ENCODE data around the gene FAM13C. TPM values are rescaled to one million over a fixed set of nuclear protein-coding genes. Genes with fewer than 3 reads are reported as not detected.

The FAM13C gene
- total RNA-seq, 4 donors from 2014 or later = 45.1 to 62.9 (median 53.1) TPM

DNA sequence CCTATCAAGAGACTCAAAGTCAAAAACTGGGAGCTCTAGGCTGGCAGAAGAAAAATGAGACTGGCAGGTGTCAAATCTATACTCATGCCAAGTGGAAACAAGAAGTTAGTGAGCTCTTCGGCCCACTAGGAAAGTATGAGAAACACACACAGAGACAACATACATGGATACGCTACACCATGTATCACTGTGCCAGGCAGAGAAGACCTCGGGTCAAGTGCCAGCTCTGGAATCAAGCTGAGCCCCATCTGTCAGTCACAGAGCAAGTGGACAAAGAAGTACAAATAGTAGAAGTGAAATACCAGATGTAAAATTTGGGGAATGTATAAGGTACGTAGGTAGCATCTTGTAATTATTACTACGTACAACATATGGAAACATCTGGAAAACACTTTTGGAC, 62.4 kb downstream of the FAM13C start:
- no peak for DNase-seq (ENCODE audit: extremely low spot score)
- Histone ChIP-seq H3K36me3 (peaks cover 0 to 8% (median 0%) of the 10 kb centered on the region in 4 donors), H3K4me1 (peaks cover 0 to 75% (median 67%) of the 10 kb centered on the region in 4 donors), H3K27ac (replicated peaks in 1 of 4) (no peak overlapping the region), H3K9me3 (no peaks in the 10 kb centered on the region), H3K4me3 (no peak overlapping the region), H3K27me3 (no peaks in the 10 kb centered on the region)
- intact Hi-C loops (cut with DNase I) = no loop called here
- 74% methylated on average over 5 of the region's 5 CpGs for WGBS
- no peak for TF ChIP-seq POLR2AphosphoS5 (IDR thresholded peaks at IDR 0.05)
- TF ChIP-seq POLR2A (IDR thresholded peaks at IDR 0.05; ENCODE audit: low read depth) = no peak
- TF ChIP-seq, protein P1, sequence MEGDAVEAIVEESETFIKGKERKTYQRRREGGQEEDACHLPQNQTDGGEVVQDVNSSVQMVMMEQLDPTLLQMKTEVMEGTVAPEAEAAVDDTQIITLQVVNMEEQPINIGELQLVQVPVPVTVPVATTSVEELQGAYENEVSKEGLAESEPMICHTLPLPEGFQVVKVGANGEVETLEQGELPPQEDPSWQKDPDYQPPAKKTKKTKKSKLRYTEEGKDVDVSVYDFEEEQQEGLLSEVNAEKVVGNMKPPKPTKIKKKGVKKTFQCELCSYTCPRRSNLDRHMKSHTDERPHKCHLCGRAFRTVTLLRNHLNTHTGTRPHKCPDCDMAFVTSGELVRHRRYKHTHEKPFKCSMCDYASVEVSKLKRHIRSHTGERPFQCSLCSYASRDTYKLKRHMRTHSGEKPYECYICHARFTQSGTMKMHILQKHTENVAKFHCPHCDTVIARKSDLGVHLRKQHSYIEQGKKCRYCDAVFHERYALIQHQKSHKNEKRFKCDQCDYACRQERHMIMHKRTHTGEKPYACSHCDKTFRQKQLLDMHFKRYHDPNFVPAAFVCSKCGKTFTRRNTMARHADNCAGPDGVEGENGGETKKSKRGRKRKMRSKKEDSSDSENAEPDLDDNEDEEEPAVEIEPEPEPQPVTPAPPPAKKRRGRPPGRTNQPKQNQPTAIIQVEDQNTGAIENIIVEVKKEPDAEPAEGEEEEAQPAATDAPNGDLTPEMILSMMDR (IDR thresholded peaks at IDR 0.05) = no peak
- TF ChIP-seq EP300 (IDR thresholded peaks at IDR 0.05) = no peak

DNA sequence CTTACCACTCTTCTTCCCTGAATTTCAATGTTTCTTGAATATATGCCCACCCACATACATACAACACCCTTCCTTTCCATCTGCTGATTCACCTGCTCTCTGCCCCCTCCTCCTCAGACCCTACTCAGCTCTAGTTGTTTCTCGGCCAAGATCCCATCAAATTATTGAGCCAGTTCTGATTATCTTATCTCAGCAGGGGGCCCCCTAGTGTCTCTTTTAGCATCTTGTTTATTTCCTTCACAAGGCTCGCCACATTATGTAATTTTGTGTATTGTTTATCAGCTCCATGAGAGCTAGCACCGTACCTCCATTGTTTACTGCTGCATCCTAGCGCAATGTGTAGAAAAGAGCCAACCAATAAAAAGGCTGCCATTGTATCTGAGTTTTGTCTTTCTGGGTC, 71.9 kb downstream of the FAM13C start:
- Histone ChIP-seq H3K27ac (replicated peaks in 1 of 4) (no peak overlapping the region), H3K4me1 (peaks cover 0 to 47% (median 38%) of the 10 kb centered on the region in 4 donors), H3K36me3 (no peaks in the 10 kb centered on the region), H3K4me3 (no peak overlapping the region), H3K9me3 (no peaks in the 10 kb centered on the region), H3K27me3 (no peaks in the 10 kb centered on the region)
- TF ChIP-seq, protein P1 (IDR thresholded peaks at IDR 0.05) = no peak
- TF ChIP-seq POLR2AphosphoS5 (IDR thresholded peaks at IDR 0.05) = no peak
- TF ChIP-seq POLR2A (IDR thresholded peaks at IDR 0.05; ENCODE audit: low read depth) = no peak
- no peak for TF ChIP-seq EP300 (IDR thresholded peaks at IDR 0.05)
- 94% methylated on average over 4 of the region's 4 CpGs for WGBS
- intact Hi-C loops (cut with DNase I) = no loop called here
- DNase-seq (ENCODE audit: extremely low spot score) = no peak

GRCh38 chr10:59289853-59290252, 72.5 kb downstream of the FAM13C start:
- intact Hi-C loops (cut with DNase I) = no loop called here
- Histone ChIP-seq H3K36me3 (no peaks in the 10 kb centered on the region), H3K4me1 (peaks cover 4 to 47% (median 38%) of the 10 kb centered on the region in 4 donors), H3K27me3 (no peaks in the 10 kb centered on the region), H3K9me3 (no peaks in the 10 kb centered on the region), H3K27ac (replicated peaks in 1 of 4) (no peak overlapping the region), H3K4me3 (no peak overlapping the region)
- 89% methylated on average over 3 of the region's 3 CpGs for WGBS
- no peak for DNase-seq (ENCODE audit: extremely low spot score)
- no peak for TF ChIP-seq POLR2AphosphoS5 (IDR thresholded peaks at IDR 0.05)
- TF ChIP-seq, protein P1 (IDR thresholded peaks at IDR 0.05) = no peak
- no peak for TF ChIP-seq EP300 (IDR thresholded peaks at IDR 0.05)
- no peak for TF ChIP-seq POLR2A (IDR thresholded peaks at IDR 0.05; ENCODE audit: low read depth)

DNA sequence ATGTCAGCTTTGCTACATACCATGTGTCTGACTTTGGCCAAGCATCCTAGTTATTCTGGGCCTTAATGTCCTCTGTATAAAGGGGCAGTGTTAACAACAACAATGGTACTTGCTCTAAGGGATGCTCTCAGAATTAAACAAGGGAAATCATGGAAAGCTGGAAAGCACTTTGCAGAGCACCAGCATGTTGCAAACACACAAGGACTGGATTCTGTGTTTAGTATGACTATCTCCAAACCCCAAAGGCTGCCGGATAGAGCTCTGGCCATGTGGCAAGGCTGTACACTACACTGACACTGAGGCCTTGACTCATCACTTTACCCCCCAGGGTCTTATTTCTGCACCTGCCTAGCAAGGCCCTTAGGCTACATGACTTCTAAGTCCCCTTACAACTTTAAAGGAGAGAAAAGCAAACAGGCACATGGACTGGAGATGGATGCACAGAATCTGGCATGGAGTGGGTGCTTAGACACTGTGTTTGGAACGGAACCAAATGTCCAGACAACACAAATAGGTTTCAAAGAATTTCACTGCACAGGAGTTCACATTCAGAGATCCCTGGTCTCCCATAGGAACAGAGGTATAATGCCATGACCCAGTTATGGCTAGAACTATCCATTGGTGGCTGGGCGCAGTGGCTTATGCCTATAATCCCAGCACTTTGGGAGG, 74.6 kb downstream of the FAM13C start:
- Histone ChIP-seq H3K27ac (replicated peaks in 1 of 4) (no peak overlapping the region), H3K36me3 (peaks cover 0 to 7% (median 0%) of the 10 kb centered on the region in 4 donors), H3K4me3 (no peak overlapping the region), H3K4me1 (peaks cover 5 to 53% (median 45%) of the 10 kb centered on the region in 4 donors), H3K9me3 (no peaks in the 10 kb centered on the region), H3K27me3 (no peaks in the 10 kb centered on the region)
- intact Hi-C loops (cut with DNase I) = no loop called here
- no peak for DNase-seq (ENCODE audit: extremely low spot score)
- no peak for TF ChIP-seq POLR2AphosphoS5 (IDR thresholded peaks at IDR 0.05)
- TF ChIP-seq EP300 (IDR thresholded peaks at IDR 0.05) = no peak
- TF ChIP-seq, protein P1 (IDR thresholded peaks at IDR 0.05) = no peak
- no peak for TF ChIP-seq POLR2A (IDR thresholded peaks at IDR 0.05; ENCODE audit: low read depth)
- 100% methylated on average over 2 of the region's 3 CpGs for WGBS

Measured in esophagus muscularis mucosa (tissue), 4 donors.